ENCODE measurements around the gene SMPX. TPM values are rescaled to one million over a fixed set of nuclear protein-coding genes. Genes with fewer than 3 reads are reported as not detected.

The SMPX gene
- total RNA-seq, 3 donors from 2014 or later (not counting 1 experiment from before 2014, with no cell fraction given) = not detected

DNA sequence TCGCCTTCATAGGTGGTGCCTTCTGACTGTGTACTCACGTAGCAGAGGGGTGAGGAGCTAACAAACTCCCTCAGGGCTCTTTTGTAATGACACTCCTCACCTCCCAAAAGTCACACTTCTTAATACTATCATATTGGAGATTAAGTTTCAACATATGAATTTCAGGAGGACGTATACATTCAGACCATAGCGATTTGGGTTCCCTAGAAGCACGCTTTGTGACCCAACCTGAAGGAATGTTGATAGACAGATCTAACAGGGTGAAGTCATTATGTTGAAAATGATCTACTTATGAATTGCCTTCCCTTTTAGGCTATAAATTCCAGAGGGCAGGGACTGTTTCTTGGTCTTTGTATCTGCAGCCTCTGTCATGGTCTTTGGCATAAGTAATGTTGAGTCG, 96.6 kb downstream of the SMPX start:
- Histone ChIP-seq H3K36me3 (ENCODE audit: control insufficient read depth, insufficient read depth, low read length) (no peaks in the 10 kb centered on the region), H3K27me3 (ENCODE audit: control insufficient read depth, insufficient read depth, low read length) (peaks cover 4% of the 10 kb centered on the region), H3K4me3 (ENCODE audit: low read length) (no peak overlapping the region), H3K4me1 (ENCODE audit: control insufficient read depth, insufficient read depth, low read length) (peaks cover 4% of the 10 kb centered on the region), H3K27ac (ENCODE audit: low read length) (no peak overlapping the region), H3K9me3 (ENCODE audit: control insufficient read depth, insufficient read depth, low read length) (no peaks in the 10 kb centered on the region)
- DNase-seq (no peak), ATAC-seq (no peak)
- H3K4me3 Mint-ChIP-seq = no peak overlapping the region
- H3K9me3 Mint-ChIP-seq = peaks cover 0 to 2% of the 10 kb centered on the region in 2 donors
- H3K27ac Mint-ChIP-seq = no peak overlapping the region
- intact Hi-C loops (cut with micrococcal nuclease) = no loop called here
- 73% methylated on average over 2 of the region's 6 CpGs for WGBS (ENCODE audit: insufficient coverage)
- H3K4me1 Mint-ChIP-seq = no peaks in the 10 kb centered on the region
- H3K27me3 Mint-ChIP-seq (ENCODE audit: low read depth in 2 of 2) = peaks cover 16 to 20% of the 10 kb centered on the region in 2 donors
- no peaks in the 10 kb centered on the region for H3K36me3 Mint-ChIP-seq
- TF ChIP-seq, protein P1, sequence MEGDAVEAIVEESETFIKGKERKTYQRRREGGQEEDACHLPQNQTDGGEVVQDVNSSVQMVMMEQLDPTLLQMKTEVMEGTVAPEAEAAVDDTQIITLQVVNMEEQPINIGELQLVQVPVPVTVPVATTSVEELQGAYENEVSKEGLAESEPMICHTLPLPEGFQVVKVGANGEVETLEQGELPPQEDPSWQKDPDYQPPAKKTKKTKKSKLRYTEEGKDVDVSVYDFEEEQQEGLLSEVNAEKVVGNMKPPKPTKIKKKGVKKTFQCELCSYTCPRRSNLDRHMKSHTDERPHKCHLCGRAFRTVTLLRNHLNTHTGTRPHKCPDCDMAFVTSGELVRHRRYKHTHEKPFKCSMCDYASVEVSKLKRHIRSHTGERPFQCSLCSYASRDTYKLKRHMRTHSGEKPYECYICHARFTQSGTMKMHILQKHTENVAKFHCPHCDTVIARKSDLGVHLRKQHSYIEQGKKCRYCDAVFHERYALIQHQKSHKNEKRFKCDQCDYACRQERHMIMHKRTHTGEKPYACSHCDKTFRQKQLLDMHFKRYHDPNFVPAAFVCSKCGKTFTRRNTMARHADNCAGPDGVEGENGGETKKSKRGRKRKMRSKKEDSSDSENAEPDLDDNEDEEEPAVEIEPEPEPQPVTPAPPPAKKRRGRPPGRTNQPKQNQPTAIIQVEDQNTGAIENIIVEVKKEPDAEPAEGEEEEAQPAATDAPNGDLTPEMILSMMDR (IDR thresholded peaks at IDR 0.05) = no peak

GRCh38 chrX:21660156-21660555, 97.8 kb downstream of the SMPX start:
- no peak for ATAC-seq
- H3K9me3 Mint-ChIP-seq = no peaks in the 10 kb centered on the region
- no peak overlapping the region for H3K27ac ChIP-seq (ENCODE audit: low read length)
- WGBS (ENCODE audit: insufficient coverage) = no CpG with 5 or more reads among the region's 2 CpGs
- no peaks in the 10 kb centered on the region for H3K4me1 Mint-ChIP-seq
- H3K27me3 Mint-ChIP-seq (ENCODE audit: low read depth in 2 of 2) = peaks cover 16 to 20% of the 10 kb centered on the region in 2 donors
- H3K36me3 Mint-ChIP-seq = no peaks in the 10 kb centered on the region
- H3K36me3 ChIP-seq (ENCODE audit: control insufficient read depth, insufficient read depth, low read length) = no peaks in the 10 kb centered on the region
- TF ChIP-seq, protein P1 (IDR thresholded peaks at IDR 0.05) = no peak
- peaks cover 4% of the 10 kb centered on the region for H3K27me3 ChIP-seq (ENCODE audit: control insufficient read depth, insufficient read depth, low read length)
- DNase-seq = no peak
- H3K4me3 Mint-ChIP-seq = peak overlapping the region; percentile 7
- H3K27ac Mint-ChIP-seq = no peak overlapping the region
- H3K9me3 ChIP-seq (ENCODE audit: control insufficient read depth, insufficient read depth, low read length) = no peaks in the 10 kb centered on the region
- H3K4me3 ChIP-seq (ENCODE audit: low read length) = no peak overlapping the region
- peaks cover 4% of the 10 kb centered on the region for H3K4me1 ChIP-seq (ENCODE audit: control insufficient read depth, insufficient read depth, low read length)
- intact Hi-C loops (cut with micrococcal nuclease) = no loop called here

DNA sequence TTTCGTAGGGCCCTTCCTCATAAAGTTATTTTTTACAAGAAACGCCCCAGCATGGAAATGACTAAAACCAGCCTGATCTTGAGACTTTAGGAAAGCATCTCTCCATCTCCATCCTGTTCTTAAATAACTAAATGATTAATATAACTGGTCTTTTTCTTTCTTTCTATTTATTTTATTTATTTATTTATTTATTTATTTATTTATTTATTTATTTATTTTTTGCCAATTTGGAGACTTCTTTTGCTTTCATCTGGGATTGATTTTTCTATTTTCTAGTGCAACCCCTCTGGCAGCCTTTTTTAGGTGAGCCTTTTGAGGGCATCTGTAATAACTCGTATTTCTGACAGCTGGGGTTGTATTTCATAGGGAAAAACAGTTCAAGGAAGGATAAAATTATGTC, 98.6 kb downstream of the SMPX start:
- DNase-seq = no peak
- H3K27me3 ChIP-seq (ENCODE audit: control insufficient read depth, insufficient read depth, low read length) = peaks cover 4% of the 10 kb centered on the region
- no peaks in the 10 kb centered on the region for H3K9me3 ChIP-seq (ENCODE audit: control insufficient read depth, insufficient read depth, low read length)
- no peaks in the 10 kb centered on the region for H3K4me1 Mint-ChIP-seq
- WGBS (ENCODE audit: insufficient coverage) = 72% methylated on average over 3 of the region's 3 CpGs
- H3K27ac ChIP-seq (ENCODE audit: low read length) = no peak overlapping the region
- H3K4me3 Mint-ChIP-seq = no peak overlapping the region
- intact Hi-C loops (cut with micrococcal nuclease) = no loop called here
- no peak overlapping the region for H3K27ac Mint-ChIP-seq
- H3K9me3 Mint-ChIP-seq = no peaks in the 10 kb centered on the region
- peaks cover 16 to 20% of the 10 kb centered on the region in 2 donors for H3K27me3 Mint-ChIP-seq (ENCODE audit: low read depth in 2 of 2)
- H3K4me1 ChIP-seq (ENCODE audit: control insufficient read depth, insufficient read depth, low read length) = peaks cover 4% of the 10 kb centered on the region
- no peak for ATAC-seq
- TF ChIP-seq, protein P1 (IDR thresholded peaks at IDR 0.05) = no peak
- no peaks in the 10 kb centered on the region for H3K36me3 Mint-ChIP-seq
- no peak overlapping the region for H3K4me3 ChIP-seq (ENCODE audit: low read length)
- no peaks in the 10 kb centered on the region for H3K36me3 ChIP-seq (ENCODE audit: control insufficient read depth, insufficient read depth, low read length)

DNA sequence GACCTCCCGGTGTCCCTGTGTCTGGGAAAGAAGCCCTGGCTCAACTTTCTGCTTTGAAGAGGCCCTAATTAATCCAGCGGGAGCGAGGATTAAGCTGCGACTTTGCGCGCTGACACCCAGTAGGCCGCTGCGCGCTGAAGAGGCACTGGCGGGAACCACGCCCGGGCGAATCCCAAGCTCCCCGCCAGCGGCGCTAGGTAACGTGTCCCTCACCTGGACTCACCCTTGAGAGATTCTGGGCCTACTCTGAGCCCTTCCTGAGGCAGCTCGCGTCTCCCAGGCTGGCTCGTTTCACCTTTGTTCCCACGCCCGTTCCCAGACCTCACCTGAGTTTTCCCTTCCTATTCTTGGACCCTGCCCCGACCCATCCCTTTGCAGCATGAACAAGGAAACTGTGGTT, 99.2 kb downstream of the SMPX start:
- intact Hi-C loops (cut with micrococcal nuclease) = no loop called here
- Histone ChIP-seq H3K4me3 (ENCODE audit: low read length) (no peak overlapping the region), H3K36me3 (ENCODE audit: control insufficient read depth, insufficient read depth, low read length) (no peaks in the 10 kb centered on the region), H3K27me3 (ENCODE audit: control insufficient read depth, insufficient read depth, low read length) (peaks cover 4% of the 10 kb centered on the region), H3K27ac (ENCODE audit: low read length) (no peak overlapping the region), H3K9me3 (ENCODE audit: control insufficient read depth, insufficient read depth, low read length) (no peaks in the 10 kb centered on the region), H3K4me1 (ENCODE audit: control insufficient read depth, insufficient read depth, low read length) (peaks cover 4% of the 10 kb centered on the region)
- Mint-ChIP-seq H3K4me3 (no peak overlapping the region), H3K27me3 (ENCODE audit: low read depth in 2 of 2) (peaks cover 16% of the 10 kb centered on the region in 2 donors), H3K9me3 (no peaks in the 10 kb centered on the region), H3K36me3 (no peaks in the 10 kb centered on the region), H3K27ac (no peak overlapping the region), H3K4me1 (no peaks in the 10 kb centered on the region)
- ATAC-seq (no peak), DNase-seq (peak in 1 of 2 donors; percentile 19)
- TF ChIP-seq, protein P1 (IDR thresholded peaks at IDR 0.05) = no peak
- 16% methylated on average over 23 of the region's 23 CpGs for WGBS (ENCODE audit: insufficient coverage)
